A549 (cell line): Measurements from ENCODE around the gene DNAJB12. TPM values are rescaled to one million over a fixed set of nuclear protein-coding genes. Genes with fewer than 3 reads are reported as not detected.

Source experiments
- ATAC-seq, 2 experiments: fragments of 200-7000 bp in 1 of 2; fragments of >200 bp in 1 of 2; cut with Nextera tagmentation in 1 of 2; cut with Tn5 transposase in 1 of 2; 3 replicates each; pipeline versions ENCODE4 v1.8.0 to v1.9.1; 2018 to 2020; ENCODE audit warnings: mild to moderate bottlenecking in 1 of 2, moderate library complexity in 1 of 2
- CTCF ChIA-PET: fragments of 300-600 bp; sonication (Branson Sonifier 250); formaldehyde crosslinking; extraction: SDS; loops from one replicate; lab custom pipeline; 2021; ENCODE audit warnings: antibody characterized with exemption, inconsistent platforms; lab: Yijun Ruan, JAX
- POLR2A ChIA-PET: fragments of 350-600 bp; formaldehyde crosslinking; extraction: SDS; loops from one replicate; lab custom pipeline; 2021; ENCODE audit warnings: antibody characterized with exemption, inconsistent platforms; lab: Yijun Ruan, JAX
- DNase-seq, 2 experiments: peaks; one replicate each; pipeline versions ENCODE4 v3.0.0 to v3.0.0-alpha.2; 2011 to 2016; ENCODE audit warnings: low read depth in 1 of 2, low spot score in 1 of 2
- FAIRE-seq: peaks from 2 replicates; lab custom pipeline; 2011; peaks lifted over from hg19 to GRCh38; lab: Jason Lieb, UNC
- H3K27ac ChIP-seq, 2 experiments: fragments of >200 bp; sonication (Bioruptor Twin); formaldehyde crosslinking; 3 replicates each; pipeline ENCODE4 v1.5.1; 2016 to 2017
- H3K4me1 ChIP-seq: fragments of >200 bp; sonication (Bioruptor Twin); formaldehyde crosslinking; 3 replicates; pipeline ENCODE4 v1.6.1; 2016
- H3K4me2 ChIP-seq: fragments of >200 bp; sonication (Bioruptor Twin); formaldehyde crosslinking; 3 replicates; pipeline ENCODE4 v1.6.1; 2016
- H3K4me3 ChIP-seq: fragments of >200 bp; sonication (Bioruptor Twin); formaldehyde crosslinking; 3 replicates; pipeline ENCODE4 v1.5.1; 2016
- H3K9me3 ChIP-seq: fragments of >200 bp; sonication (Bioruptor Twin); formaldehyde crosslinking; 3 replicates; pipeline ENCODE4 v1.6.1; 2016
- CBX8 ChIP-seq: fragments of 200-600 bp; sonication (generic); IDR thresholded peaks from 2 replicates; pipeline ENCODE4 v1.6.1; 2016
- EP300 ChIP-seq, 2 experiments: fragments of >200 bp; sonication (Bioruptor Twin); formaldehyde crosslinking; IDR thresholded peaks; 2 replicates in 1 of 2; 3 replicates in 1 of 2; pipeline ENCODE4 v1.6.1; 2016 to 2017
- FOSL2 ChIP-seq, 2 experiments: fragments of 450-650 bp in 1 of 2; fragments of >200 bp in 1 of 2; sonication (Bioruptor Twin) in 1 of 2; formaldehyde crosslinking; IDR thresholded peaks; 2 replicates each; pipeline versions ENCODE4 v1.5.0 to v1.6.1; 2016 to 2020; ENCODE audit warnings: mild to moderate bottlenecking in 1 of 2, moderate library complexity in 1 of 2
- GATA3 ChIP-seq: IDR thresholded peaks from 2 replicates; pipeline ENCODE4 v1.6.1; 2012; ENCODE audit warnings: borderline replicate concordance
- HEYL ChIP-seq: fragments of 250-450 bp; sonication (Bioruptor Pico); IDR thresholded peaks from 2 replicates; pipeline ENCODE4 v1.8.0; 2021; ENCODE audit warnings: mild to moderate bottlenecking, moderate library complexity
- HOXA7 ChIP-seq: fragments of 250-450 bp; sonication (Bioruptor Pico); IDR thresholded peaks from 2 replicates; pipeline ENCODE4 v1.5.0; 2020; ENCODE audit warnings: mild to moderate bottlenecking, moderate library complexity
- JUN ChIP-seq, 2 experiments: fragments of >200 bp; sonication (Bioruptor Twin); formaldehyde crosslinking; IDR thresholded peaks; 2 replicates in 1 of 2; 3 replicates in 1 of 2; pipeline ENCODE4 v1.6.1; 2016 to 2017
- JUNB ChIP-seq: fragments of >200 bp; sonication (Bioruptor Twin); formaldehyde crosslinking; IDR thresholded peaks from 2 replicates; pipeline ENCODE4 v1.6.1; 2016
- KDM5A ChIP-seq: fragments of 200-600 bp; sonication (generic); IDR thresholded peaks from 2 replicates; pipeline ENCODE4 v1.6.1; 2016; ENCODE audit warnings: antibody characterized with exemption, mild to moderate bottlenecking
- MAFK ChIP-seq: fragments of 450-650 bp; IDR thresholded peaks from 2 replicates; pipeline ENCODE4 v1.6.1; 2014; ENCODE audit not compliant: partially characterized antibody
- MYC ChIP-seq: IDR thresholded peaks from 2 replicates; pipeline ENCODE4 v1.6.1; 2012; ENCODE audit warnings: mild to moderate bottlenecking, inconsistent platforms, low read length, improper control_type of control experiment, borderline replicate concordance
- NPAS2 ChIP-seq: fragments of 250-450 bp; sonication (Bioruptor Pico); IDR thresholded peaks from 2 replicates; pipeline ENCODE4 v1.8.0; 2022; ENCODE audit warnings: mild to moderate bottlenecking, moderate library complexity, borderline replicate concordance
- POLR2A ChIP-seq: IDR thresholded peaks from 2 replicates; pipeline ENCODE4 v1.6.1; 2012; ENCODE audit warnings: mild to moderate bottlenecking, low read length
- POLR2AphosphoS2 ChIP-seq: conservative IDR thresholded peaks from 2 replicates; pipeline ENCODE4 v1.6.1; 2012; ENCODE audit warnings: low read length, improper control_type of control experiment, inconsistent platforms
- RARB ChIP-seq: fragments of 250-450 bp; sonication (Bioruptor Pico); IDR thresholded peaks from 2 replicates; pipeline ENCODE4 v1.8.0; 2021; ENCODE audit warnings: mild to moderate bottlenecking, moderate library complexity
- SMC3 ChIP-seq: fragments of >200 bp; sonication (Bioruptor Twin); formaldehyde crosslinking; IDR thresholded peaks from 3 replicates; pipeline ENCODE4 v1.6.1; 2018; ENCODE audit warnings: inconsistent platforms
- TFCP2L1 ChIP-seq: fragments of 250-450 bp; sonication (Bioruptor Pico); IDR thresholded peaks from 2 replicates; pipeline ENCODE4 v1.5.0; 2021; ENCODE audit warnings: mild to moderate bottlenecking
- TP53 ChIP-seq: fragments of 250-450 bp; sonication (Bioruptor Pico); IDR thresholded peaks from 2 replicates; pipeline ENCODE4 v1.5.0; 2021; ENCODE audit warnings: mild to moderate bottlenecking, moderate library complexity
- ZC3H11A ChIP-seq: fragments of 450-650 bp; IDR thresholded peaks from 2 replicates; pipeline ENCODE4 v1.6.1; 2014; ENCODE audit warnings: antibody characterized with exemption, mild to moderate bottlenecking
- ZSCAN20 ChIP-seq: fragments of 250-450 bp; sonication (Bioruptor Pico); IDR thresholded peaks from 2 replicates; pipeline ENCODE4 v1.8.0; 2022; ENCODE audit warnings: mild to moderate bottlenecking, moderate library complexity
- WGBS: methylation state at CpG from one replicate; pipeline ENCODE4 v1.1.6; 2017; ENCODE audit errors: missing lambda C conversion rate; 5-methylcytosine and 5-hydroxymethylcytosine counted together
- polyA plus RNA-seq, 4 experiments: library from polyadenylated mRNA; depleted of rRNA in 3 of 4; stranded (reverse); fragments of >200 nt; fragmentation: RNase III in 1 of 4; extraction: RNeasy Plus Mini Kit Qiagen cat#74134 plus additional on column Dnase treatment in 1 of 4; gene quantifications; 2 replicates in 3 of 4; 3 replicates in 1 of 4; pipeline ENCODE4 v1.2.3, GENCODE V29; 2011 to 2017
- TF ChIP-seq, protein P1 (sequence below): fragments of 200-600 bp; sonication (generic); IDR thresholded peaks from 2 replicates; pipeline ENCODE4 v1.6.1; 2016; ENCODE audit warnings: antibody characterized with exemption, mild to moderate bottlenecking, moderate library complexity
- TF ChIP-seq, protein P2 (sequence below): fragments of >200 bp; sonication (Bioruptor Twin); formaldehyde crosslinking; IDR thresholded peaks from 3 replicates; pipeline ENCODE4 v1.6.1; 2016
- TF ChIP-seq, protein P3 (sequence below): fragments of 150-350 bp; IDR thresholded peaks from 2 replicates; pipeline ENCODE4 v1.6.1; 2014; ENCODE audit warnings: low read depth, mild to moderate bottlenecking, low read length
- TF ChIP-seq, protein P4 (sequence below): fragments of 250-450 bp; sonication (Bioruptor Pico); IDR thresholded peaks from 2 replicates; pipeline ENCODE4 v1.5.0; 2021; ENCODE audit warnings: mild to moderate bottlenecking, moderate library complexity, borderline replicate concordance
- TF ChIP-seq, protein P5 (sequence below): fragments of 250-450 bp; sonication (Bioruptor Pico); IDR thresholded peaks from 2 replicates; pipeline ENCODE4 v1.5.0; 2020; ENCODE audit warnings: low read depth, mild to moderate bottlenecking, moderate library complexity
- TF ChIP-seq, protein P6 (sequence below): fragments of 450-650 bp; IDR thresholded peaks from 2 replicates; pipeline ENCODE4 v1.6.1; 2014; ENCODE audit warnings: antibody characterized with exemption
- TF ChIP-seq, protein P7 (sequence below): IDR thresholded peaks from 2 replicates; pipeline ENCODE4 v1.6.1; 2012; ENCODE audit warnings: low read depth, borderline replicate concordance

Gene DNAJB12
- polyA plus RNA-seq, 2 of the 4 experiments (the other 2 are of a cell fraction): 21.5 to 26.7 TPM

DNA sequence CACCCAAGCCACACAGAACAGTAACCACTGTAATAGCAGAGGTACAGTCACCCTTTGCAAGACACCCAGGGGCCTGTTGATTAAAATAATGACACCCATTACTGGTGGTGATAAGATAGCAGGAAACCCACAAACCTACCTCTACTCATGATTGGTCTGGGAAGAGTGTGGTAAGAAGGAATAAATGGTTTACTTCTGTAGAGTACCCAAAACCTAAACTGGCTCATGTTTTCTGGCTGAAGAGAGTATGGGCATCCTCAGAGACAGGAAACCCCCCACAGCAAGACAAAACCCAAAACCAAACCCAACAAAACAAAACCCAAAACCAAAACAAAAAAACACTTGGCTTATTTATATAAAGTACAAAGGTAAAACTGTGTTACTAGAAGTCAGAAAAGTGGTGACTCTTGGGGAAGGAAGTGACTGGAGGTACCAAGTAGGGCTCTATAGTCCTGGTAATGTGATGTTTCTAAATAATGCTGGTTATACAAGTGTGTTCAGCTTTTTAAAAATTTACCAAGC, 15.5 kb upstream of the DNAJB12 start:
- TF ChIP-seq HEYL (CRISPR knock-in tag): no peak
- TF ChIP-seq CBX8: no peak
- TF ChIP-seq EP300 (IDR thresholded peaks at IDR 0.05): no peak
- no peak for TF ChIP-seq NPAS2
- TF ChIP-seq HOXA7 (CRISPR knock-in tag): no peak
- no peak for TF ChIP-seq TFCP2L1
- TF ChIP-seq POLR2AphosphoS2: no peak
- TF ChIP-seq RARB (CRISPR knock-in tag): no peak
- TF ChIP-seq JUNB: no peak
- TF ChIP-seq SMC3: no peak
- no peak for TF ChIP-seq MYC
- TF ChIP-seq FOSL2 (IDR thresholded peaks at IDR 0.05): no peak
- TF ChIP-seq FOSL2 (CRISPR knock-in tag; IDR thresholded peaks at IDR 0.05): no peak
- no peak for TF ChIP-seq JUN (IDR thresholded peaks at IDR 0.05)
- TF ChIP-seq, all 56 proteins: peak for 0
- Histone ChIP-seq H3K4me2 (no peak overlapping the region), H3K4me3 (no peak overlapping the region), H3K9me3 (no peaks in the 10 kb centered on the region), H3K27ac (no peak overlapping the region), H3K4me1 (no peaks in the 10 kb centered on the region)
- no peak for DNase-seq
- ATAC-seq: no peak
- ChIA-PET POLR2A (no interaction called here), CTCF (interaction anchor here (0.6 to 1.7 kb wide), 4 partner anchors 464 to 1319 kb away, joined by 3 to 5 read pairs (median 3); no protein-coding TSS in a partner anchor)
- FAIRE-seq: no peak

DNA sequence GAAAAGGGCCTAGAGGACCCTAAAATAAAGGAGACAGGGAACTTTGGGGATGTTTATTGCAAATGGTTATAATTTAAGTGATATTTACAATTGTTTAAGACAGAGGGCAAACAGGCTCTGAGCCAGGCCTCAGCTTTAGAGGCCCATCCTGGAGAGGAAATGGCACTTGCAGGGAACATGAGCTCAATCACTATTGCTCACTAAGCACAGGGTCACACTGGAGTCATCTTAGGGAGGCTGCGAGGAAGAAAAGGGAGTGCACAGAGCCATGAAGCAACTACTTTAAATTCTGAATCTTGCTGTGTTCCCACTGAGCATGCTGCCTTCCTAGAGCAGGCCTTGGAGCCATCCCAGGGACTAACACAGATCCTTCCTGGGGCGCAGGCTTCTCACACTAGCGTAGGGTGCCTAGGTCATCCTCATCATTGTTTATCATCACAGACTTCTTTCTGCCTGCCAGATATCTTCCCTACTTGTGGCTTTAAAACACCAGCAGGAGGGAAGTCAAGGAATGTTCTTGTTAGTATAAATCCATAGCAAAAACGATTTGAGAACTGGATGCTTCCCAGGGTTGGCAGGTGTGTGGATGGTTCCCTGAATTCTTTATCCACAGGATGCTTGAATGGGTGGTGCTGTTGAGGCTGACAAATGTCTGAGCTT, 12.7 kb upstream of the DNAJB12 start:
- H3K4me1 ChIP-seq: peaks cover 18% of the 10 kb centered on the region
- H3K4me3 ChIP-seq: no peak overlapping the region
- CTCF ChIA-PET: interaction anchor here (1.0 to 3.2 kb wide), 2 partner anchors 12 to 467 kb away, joined by 3 to 12 read pairs; no protein-coding TSS in a partner anchor
- POLR2A ChIA-PET: no interaction called here
- no peaks in the 10 kb centered on the region for H3K9me3 ChIP-seq
- H3K4me2 ChIP-seq: no peak overlapping the region
- TF ChIP-seq, protein P1, sequence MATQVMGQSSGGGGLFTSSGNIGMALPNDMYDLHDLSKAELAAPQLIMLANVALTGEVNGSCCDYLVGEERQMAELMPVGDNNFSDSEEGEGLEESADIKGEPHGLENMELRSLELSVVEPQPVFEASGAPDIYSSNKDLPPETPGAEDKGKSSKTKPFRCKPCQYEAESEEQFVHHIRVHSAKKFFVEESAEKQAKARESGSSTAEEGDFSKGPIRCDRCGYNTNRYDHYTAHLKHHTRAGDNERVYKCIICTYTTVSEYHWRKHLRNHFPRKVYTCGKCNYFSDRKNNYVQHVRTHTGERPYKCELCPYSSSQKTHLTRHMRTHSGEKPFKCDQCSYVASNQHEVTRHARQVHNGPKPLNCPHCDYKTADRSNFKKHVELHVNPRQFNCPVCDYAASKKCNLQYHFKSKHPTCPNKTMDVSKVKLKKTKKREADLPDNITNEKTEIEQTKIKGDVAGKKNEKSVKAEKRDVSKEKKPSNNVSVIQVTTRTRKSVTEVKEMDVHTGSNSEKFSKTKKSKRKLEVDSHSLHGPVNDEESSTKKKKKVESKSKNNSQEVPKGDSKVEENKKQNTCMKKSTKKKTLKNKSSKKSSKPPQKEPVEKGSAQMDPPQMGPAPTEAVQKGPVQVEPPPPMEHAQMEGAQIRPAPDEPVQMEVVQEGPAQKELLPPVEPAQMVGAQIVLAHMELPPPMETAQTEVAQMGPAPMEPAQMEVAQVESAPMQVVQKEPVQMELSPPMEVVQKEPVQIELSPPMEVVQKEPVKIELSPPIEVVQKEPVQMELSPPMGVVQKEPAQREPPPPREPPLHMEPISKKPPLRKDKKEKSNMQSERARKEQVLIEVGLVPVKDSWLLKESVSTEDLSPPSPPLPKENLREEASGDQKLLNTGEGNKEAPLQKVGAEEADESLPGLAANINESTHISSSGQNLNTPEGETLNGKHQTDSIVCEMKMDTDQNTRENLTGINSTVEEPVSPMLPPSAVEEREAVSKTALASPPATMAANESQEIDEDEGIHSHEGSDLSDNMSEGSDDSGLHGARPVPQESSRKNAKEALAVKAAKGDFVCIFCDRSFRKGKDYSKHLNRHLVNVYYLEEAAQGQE: no peak
- no peak for TF ChIP-seq POLR2AphosphoS2
- no peak for TF ChIP-seq MYC
- TF ChIP-seq MAFK: no peak
- no peak for TF ChIP-seq GATA3
- TF ChIP-seq NPAS2: no peak
- TF ChIP-seq, protein P2, sequence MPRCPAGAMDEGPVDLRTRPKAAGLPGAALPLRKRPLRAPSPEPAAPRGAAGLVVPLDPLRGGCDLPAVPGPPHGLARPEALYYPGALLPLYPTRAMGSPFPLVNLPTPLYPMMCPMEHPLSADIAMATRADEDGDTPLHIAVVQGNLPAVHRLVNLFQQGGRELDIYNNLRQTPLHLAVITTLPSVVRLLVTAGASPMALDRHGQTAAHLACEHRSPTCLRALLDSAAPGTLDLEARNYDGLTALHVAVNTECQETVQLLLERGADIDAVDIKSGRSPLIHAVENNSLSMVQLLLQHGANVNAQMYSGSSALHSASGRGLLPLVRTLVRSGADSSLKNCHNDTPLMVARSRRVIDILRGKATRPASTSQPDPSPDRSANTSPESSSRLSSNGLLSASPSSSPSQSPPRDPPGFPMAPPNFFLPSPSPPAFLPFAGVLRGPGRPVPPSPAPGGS: no peak
- TF ChIP-seq, protein P3, sequence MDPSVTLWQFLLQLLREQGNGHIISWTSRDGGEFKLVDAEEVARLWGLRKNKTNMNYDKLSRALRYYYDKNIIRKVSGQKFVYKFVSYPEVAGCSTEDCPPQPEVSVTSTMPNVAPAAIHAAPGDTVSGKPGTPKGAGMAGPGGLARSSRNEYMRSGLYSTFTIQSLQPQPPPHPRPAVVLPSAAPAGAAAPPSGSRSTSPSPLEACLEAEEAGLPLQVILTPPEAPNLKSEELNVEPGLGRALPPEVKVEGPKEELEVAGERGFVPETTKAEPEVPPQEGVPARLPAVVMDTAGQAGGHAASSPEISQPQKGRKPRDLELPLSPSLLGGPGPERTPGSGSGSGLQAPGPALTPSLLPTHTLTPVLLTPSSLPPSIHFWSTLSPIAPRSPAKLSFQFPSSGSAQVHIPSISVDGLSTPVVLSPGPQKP: no peak
- TF ChIP-seq, protein P4, sequence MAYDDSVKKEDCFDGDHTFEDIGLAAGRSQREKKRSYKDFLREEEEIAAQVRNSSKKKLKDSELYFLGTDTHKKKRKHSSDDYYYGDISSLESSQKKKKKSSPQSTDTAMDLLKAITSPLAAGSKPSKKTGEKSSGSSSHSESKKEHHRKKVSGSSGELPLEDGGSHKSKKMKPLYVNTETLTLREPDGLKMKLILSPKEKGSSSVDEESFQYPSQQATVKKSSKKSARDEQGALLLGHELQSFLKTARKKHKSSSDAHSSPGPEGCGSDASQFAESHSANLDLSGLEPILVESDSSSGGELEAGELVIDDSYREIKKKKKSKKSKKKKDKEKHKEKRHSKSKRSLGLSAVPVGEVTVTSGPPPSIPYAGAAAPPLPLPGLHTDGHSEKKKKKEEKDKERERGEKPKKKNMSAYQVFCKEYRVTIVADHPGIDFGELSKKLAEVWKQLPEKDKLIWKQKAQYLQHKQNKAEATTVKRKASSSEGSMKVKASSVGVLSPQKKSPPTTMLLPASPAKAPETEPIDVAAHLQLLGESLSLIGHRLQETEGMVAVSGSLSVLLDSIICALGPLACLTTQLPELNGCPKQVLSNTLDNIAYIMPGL (CRISPR knock-in tag): no peak
- TF ChIP-seq SMC3: no peak
- no peak for TF ChIP-seq TP53 (CRISPR knock-in tag)
- TF ChIP-seq, protein P5, sequence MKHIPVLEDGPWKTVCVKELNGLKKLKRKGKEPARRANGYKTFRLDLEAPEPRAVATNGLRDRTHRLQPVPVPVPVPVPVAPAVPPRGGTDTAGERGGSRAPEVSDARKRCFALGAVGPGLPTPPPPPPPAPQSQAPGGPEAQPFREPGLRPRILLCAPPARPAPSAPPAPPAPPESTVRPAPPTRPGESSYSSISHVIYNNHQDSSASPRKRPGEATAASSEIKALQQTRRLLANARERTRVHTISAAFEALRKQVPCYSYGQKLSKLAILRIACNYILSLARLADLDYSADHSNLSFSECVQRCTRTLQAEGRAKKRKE: no peak
- TF ChIP-seq POLR2A: no peak
- TF ChIP-seq, protein P6, sequence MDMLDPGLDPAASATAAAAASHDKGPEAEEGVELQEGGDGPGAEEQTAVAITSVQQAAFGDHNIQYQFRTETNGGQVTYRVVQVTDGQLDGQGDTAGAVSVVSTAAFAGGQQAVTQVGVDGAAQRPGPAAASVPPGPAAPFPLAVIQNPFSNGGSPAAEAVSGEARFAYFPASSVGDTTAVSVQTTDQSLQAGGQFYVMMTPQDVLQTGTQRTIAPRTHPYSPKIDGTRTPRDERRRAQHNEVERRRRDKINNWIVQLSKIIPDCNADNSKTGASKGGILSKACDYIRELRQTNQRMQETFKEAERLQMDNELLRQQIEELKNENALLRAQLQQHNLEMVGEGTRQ: no peak
- TF ChIP-seq, protein P7, sequence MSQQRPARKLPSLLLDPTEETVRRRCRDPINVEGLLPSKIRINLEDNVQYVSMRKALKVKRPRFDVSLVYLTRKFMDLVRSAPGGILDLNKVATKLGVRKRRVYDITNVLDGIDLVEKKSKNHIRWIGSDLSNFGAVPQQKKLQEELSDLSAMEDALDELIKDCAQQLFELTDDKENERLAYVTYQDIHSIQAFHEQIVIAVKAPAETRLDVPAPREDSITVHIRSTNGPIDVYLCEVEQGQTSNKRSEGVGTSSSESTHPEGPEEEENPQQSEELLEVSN: no peak
- TF ChIP-seq EP300 (IDR thresholded peaks at IDR 0.05): no peak
- no peak for TF ChIP-seq ZC3H11A
- no peak for TF ChIP-seq KDM5A
- TF ChIP-seq ZSCAN20 (CRISPR knock-in tag): no peak
- no peak for DNase-seq
- ATAC-seq: no peak
- H3K27ac ChIP-seq: no peak overlapping the region
- FAIRE-seq: no peak
- WGBS: 80% methylated on average over 4 of the region's 4 CpGs
